Measurements from ENCODE around the gene DDB1.

DDB1 gene

DNA sequence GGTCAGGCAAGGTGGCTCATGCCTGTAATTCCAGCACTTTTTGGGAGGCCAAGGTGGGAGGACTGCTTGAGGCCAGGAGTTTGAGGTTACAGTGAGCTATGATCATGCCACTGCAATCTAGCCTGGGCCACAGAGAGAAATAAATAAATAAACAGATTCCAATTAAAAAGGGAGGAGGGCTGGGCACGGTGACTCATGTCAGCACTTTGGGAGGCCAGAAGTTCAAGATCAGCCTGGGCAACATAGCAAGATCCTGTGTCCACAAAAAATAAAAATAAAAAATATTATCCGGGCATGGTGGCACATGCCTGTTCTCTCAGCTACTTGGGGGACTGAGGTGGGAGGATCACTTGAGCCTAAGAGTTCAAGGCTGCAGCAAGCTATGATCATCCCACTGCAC is 21.3 kb upstream of the DDB1 start:
- DNase-seq, result no peak

DNA sequence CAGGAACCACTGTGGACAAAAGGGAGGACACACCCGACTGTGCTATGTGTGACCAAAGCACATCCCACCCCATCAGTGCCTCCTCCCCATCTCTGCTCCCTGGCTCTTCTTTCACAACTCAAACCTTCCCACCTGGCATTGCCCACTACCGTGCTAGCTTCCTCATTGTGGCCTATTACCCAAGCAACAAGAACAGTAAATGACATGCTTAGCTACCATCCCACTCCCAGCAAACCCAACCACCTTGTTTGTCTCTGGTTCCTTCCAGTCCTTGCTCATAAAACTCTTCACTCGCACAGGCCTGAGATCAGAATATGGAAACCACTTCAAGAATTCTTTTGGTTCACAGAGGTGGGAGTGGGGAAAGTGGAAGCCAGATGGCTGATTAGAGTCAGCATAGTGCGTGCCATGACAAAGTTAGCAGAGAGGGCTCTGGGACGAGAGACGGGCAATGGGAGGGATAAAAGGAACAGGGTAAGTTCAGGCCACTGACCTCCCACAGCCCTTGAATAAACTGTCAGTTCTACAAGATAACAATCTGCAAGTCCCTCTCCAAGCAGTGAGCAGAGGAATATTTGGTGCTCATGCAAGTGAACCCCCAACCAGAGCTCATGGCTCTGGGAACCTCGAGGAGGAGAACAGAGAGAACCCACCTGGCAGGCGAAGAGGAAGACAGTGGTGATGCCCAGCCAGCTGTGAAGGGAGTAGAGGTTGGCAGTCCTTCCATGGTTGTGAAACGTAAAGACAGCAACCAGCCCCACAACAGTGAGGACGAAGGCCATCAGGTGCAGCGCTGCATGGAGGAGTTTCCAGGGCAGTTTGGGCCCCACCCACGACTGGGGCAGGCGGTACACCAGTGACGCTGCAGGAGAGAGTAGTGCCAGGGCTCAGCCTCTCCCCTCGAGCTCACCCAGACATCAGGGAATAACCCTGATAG is 20.5 kb upstream of the DDB1 start:
- no peak for DNase-seq

DNA sequence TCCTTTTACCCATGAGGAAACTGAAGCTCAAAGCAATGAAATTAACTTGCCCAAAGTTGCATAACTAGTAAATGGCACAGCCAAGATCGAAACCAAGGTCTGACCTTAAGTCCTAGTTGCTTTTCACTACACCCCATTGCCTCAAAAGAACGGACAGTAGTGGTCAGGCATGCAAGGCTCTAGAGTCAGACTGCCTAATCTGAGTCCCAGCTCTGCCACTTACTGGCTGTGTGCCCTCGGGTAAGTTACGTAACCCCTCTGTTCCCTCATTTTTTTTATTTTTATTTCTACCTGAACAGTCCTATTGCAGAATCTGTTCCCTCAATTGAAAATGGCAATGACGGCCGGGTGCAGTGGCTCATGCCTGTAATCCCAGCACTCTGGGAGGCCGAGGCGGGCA is 19.1 kb upstream of the DDB1 start:
- DNase-seq, result no peak

DNA sequence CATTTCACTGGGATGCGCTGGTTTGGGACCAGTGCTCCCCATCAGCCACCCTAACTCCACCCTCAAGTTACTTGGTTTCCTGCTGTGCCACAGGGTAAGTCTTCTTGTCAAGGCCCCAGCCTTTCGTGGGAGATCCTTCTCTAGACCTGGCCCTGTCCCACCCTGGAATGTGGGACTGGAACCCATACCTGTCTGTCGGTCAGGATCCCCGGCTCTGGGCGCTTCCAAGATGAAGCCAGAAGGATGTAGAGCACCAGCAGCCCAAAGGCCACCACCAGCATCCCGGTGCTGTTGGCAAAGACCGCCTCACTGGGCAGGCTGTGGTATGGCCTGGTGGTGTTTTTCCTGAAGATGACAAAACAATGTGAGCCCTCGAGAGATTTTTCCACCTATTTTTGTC is 17.9 kb upstream of the DDB1 start:
- DNase-seq, result no peak

DNA sequence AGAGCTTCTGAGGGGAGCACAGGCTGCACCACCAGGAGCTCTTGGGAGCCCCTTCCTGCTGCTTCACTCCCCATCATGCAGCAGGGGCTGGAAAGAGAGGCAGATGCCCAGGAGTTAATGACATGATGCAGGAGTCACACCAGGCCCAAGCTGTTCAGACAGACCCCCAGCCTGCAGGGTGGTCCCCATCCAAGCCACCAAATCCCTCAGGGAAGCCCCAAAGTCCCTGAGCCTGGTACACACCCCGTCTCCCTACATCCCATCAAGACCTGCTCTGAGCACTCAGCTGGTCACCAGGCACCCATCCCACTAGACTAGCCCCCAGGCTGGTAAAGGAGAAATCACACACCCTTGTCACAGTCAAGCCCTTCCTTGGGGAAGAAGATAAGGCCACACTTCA is 17.4 kb upstream of the DDB1 start:
- no peak for DNase-seq

DNA sequence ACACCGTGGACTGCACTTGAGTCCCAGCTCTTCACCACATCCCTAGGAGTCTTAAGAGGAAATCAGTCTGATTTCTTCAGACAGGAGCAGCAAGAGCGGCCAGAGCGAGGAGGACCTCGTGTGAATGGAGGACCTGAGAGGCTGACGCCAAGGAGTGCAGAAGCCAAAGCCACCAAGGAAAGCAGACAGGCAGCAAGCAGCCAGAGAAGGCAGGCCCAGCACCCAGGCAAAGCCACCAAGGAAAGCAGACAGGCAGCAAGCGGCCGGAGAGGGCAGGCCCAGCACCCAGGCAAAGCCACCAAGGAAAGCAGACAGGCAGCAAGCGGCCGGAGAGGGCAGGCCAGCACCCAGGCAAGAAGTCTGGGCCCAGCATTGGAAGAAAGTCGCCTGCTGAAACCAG is 17.0 kb upstream of the DDB1 start:
- no peak for DNase-seq

DNA sequence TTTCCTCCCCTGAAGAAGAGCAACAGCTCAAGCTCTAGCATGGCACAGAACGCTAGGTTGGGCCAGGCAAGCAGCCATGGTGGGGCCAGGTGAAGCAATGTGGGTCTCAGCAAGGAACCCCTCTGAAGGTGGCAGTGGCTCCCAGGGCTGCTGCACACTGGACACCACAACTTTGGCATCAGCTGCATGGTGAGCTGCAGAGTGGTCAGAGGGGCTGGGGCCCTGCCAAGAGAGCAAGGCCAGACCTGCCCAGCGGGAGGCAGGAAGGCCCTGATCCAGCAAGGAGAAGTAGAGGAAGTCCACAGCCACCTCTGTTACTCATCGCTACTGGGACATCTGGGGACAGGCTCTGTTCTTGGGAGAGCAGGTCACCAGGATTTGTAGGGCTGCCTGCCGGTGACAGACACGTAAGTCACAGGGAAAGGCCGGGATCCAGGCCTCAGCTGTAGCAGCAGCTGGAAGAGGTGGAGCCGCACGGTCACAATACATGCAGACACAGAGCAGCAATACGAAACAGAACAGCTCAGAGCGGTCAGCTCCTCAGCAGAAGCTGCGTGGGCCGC is 16.4 kb upstream of the DDB1 start:
- no peak for DNase-seq

DNA sequence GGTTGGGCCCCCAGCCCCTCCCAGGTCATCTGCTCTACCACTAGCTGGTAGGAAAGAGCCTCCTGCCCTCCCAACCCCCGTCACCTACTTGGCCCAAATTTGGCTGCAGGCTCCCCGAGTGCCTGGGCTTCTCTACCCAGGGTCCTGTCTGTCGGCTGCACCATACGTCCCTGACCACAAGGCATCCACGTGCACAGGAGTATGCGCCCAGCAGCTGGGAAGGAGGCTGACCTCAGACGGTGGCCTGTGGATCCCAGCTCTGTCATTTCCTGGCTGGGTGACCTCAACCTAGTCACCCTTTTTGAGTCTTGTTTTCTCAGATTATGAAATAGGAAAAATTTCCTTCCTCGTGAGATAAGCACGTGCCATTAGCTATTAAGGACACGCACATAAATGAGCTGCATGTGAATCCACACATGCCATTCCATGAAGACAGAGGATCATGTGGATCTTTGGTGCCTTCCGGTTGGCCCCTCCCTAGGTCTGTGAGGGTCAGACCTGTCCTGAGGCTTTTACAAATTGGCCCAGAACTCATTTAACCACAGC is 15.1 kb upstream of the DDB1 start:
- DNase-seq, result no peak

DNA sequence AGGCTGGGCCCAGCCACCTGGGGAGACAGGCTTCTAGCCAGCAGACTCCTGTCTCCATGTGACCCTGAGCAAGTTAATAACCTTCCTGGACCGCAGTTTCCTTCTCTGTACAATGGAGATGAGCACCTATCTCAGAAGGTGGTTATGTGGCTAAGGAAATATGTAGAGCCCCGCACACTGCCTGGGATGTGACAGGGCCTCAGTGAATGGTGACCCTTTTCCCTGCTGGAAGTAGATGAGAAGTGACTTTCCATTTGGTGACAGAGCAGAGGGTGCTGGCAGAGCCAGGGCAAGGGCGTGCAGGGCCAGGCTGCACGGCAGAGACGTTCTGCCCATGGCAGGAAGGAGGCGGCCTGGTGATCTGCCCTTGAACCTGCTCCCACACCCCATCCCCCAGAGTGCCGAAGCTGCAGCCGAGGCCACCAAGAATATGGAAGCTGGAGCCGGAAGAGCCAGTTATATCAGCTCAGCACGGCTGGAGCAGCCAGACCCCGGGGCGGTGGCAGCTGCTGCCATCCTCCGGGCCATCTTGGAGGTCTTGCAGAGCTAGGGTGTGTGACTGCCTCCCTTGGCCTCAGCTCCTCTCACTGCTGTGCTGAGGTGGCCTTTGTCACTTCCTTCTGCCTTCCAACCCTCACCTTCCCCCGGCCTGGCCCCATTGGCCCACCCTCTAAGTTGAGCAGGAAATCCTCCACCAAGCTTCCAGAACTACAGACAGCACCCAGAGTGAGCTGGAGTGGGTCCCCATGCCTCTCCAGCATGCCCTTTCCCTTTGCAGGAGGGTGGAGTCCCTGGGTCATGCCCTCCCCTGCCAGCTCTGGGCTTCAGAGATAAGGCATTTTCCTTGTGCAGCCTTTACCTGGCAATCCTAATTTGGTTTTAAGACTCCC is 13.3 kb upstream of the DDB1 start:
- DNase-seq, result no peak

DNA sequence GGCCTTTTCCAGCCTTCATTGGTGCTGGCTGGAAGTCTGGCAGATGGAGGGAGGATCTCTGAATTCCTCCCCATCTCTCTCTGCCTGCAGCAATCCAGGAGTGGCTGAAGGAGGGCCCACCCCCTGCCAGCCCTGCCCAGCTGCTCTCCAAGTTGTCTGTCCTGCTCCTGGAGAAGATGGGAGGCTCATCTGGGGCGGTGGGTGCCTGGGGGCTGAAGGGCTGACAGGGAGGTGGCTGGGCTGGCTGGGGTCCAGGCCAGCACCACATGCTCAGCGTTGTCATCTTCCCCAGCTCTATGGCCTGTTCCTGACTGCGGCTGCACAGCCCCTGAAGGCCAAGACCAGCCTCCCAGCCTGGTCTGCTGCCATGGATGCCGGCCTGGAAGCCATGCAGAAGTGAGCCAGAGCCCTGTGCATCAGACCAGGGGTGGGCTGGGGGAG is 12.3 kb upstream of the DDB1 start:
- no peak for DNase-seq

DNA sequence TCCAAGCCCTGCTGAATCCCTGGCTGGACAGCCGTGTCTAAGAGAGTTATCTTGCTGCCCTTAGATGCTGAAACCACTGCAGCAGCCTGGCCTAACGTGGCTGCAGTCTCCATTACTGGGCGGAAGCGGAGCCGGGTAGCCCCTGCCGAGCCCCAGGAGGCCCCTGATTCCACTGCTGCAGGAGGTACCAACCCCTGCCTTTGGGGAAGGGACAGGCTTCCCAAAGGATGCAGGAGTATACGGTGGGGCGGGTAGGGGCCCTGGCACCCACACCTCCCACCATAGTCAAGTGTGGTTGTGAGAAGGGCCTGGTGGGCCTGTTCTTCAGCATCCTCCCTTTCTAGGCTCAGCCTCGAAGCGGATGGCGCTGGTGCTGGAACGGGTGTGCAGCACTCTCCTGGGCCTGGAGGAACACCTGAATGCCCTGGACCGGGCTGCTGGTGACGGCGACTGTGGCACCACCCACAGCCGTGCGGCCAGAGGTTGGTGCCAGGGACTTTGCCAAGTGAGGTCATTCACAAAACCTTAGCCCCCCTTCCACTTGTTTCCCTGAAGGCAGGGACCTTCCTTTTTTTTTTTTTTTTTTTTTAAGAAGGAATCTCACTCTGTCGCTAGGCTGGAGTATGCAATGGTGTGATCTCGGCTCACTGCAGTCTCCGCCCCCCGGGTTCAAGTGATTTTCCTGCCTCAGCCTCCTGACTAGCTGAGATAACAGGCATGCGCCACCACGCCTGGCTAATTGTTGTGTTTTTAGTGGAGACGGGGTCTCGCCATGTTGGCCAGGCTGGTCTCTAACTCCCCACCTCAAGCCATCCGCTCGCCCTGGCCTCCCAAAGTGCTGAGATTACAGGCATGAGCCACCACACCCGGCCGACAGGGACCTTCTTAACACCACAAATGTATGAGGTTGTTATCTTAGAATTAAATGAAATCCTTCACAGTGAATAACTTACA is 11.2 kb upstream of the DDB1 start:
- DNase-seq, result no peak

DNA sequence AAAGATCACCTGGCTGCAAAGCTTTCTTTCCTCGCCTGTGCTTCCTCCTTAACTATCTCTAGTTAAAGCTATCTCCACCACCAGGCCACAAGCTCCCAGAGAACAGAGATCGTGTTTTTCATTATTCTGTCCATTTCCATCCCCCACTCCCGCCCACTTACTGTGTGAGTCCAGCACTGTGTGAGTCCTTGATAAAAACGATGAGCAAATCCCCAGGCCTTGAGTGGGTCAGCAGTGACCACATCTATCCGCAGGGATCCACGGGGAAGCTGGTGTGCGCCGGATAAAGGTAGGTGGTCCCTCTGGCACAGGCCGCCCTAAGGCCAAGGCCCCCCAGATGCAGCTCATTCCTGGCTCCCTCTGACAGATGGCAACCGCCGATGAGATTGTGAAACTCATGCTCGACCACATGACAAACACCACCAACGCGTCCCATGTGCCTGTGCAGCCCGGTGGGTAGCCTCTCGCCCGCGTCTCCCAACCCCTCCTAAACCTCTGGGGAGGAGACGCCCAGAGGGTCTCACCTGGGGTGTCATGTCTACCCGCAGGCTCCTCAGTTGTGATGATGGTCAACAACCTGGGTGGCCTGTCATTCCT is 9.4 kb upstream of the DDB1 start:
- DNase-seq, result no peak

DNA sequence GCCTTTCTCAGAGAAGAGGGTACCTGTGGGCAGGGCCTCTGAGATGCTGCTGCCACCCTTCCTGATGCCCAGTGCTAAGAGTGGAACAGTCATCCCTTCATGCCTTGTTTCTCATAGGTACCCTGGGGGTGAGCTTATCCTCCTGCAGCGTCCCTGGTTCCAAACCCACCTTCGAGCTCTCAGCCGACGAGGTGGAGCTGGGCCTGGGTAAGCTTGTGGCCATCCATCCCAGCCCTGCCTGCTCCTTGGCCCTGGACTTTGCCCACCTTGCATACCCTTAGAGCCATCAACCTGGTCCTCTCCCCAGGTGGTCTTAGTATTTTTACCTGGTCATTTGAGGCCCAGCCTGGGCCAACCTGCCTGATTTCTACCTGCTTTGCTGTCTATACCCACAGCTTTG is 8.8 kb upstream of the DDB1 start:
- DNase-seq, result no peak

DNA sequence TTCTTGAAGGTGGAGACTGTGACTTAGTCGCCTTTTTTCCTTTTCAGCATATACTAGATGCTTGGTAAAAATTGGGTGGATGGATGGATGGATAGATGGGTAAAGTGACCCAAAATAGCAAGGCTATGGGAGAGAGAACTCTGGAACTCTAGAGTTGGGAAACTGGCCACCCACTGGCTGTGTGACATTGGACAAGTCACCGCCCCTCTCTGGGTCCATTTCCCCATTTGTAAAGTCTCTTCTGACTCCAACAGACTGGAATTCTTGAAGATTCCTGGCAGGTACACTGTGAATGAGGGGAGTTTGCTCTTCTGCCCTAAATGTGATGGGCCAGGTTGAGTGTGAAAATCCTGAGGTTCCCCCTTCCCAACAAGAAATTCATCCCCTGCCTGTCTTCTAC is 8.1 kb upstream of the DDB1 start:
- DNase-seq, result no peak

DNA sequence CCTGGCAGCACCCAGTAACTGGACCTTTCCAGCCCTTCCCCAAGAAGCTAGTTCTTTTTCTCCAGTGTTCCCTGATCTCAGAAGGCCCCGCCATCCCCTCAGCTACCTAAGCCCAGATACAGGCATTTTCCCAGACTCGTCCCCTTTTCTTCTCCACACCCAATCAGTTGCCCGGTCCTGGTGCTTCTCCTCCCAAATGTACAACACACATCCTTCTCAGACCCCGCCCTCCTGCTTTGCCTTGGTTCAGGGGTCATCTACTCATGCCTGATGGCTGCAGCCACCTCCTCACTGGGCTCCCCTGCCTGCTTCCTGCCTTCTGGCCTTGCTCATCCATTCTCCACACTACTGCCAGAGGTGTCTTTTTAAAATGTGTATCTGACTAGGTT is 6.6 kb upstream of the DDB1 start:
- no peak for DNase-seq

DNA sequence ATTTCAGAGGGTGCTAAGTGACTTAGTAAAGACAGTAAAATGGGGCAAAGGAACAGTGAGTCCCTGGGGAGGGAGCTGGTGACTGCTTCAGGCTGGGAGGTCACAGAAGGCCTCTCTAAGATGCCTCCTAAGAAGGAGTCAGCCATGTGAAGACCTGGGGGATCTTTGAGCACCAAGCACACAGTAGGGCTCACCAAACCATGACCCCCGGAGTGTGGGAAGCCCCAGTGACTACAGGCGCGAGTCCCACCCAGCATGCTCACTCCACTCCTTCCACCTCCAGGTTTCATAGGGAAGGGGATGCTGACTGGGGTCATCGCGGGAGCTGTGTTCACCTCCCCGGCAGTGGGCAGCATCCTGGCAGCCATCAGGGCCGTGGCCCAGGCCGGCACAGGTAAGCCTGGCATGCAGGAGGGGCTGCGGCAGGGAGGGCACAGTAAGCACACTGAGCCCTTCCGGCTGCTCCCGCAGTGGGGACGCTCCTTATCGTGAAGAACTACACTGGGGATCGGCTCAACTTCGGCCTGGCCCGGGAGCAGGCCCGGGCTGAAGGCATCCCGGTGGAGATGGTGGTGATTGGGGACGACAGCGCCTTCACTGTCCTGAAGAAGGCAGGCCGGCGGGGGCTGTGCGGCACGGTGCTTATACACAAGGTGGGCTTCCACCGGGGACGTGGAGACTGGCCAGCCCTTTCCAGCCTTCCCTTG is 6.0 kb upstream of the DDB1 start:
- DNase-seq, result no peak

DNA sequence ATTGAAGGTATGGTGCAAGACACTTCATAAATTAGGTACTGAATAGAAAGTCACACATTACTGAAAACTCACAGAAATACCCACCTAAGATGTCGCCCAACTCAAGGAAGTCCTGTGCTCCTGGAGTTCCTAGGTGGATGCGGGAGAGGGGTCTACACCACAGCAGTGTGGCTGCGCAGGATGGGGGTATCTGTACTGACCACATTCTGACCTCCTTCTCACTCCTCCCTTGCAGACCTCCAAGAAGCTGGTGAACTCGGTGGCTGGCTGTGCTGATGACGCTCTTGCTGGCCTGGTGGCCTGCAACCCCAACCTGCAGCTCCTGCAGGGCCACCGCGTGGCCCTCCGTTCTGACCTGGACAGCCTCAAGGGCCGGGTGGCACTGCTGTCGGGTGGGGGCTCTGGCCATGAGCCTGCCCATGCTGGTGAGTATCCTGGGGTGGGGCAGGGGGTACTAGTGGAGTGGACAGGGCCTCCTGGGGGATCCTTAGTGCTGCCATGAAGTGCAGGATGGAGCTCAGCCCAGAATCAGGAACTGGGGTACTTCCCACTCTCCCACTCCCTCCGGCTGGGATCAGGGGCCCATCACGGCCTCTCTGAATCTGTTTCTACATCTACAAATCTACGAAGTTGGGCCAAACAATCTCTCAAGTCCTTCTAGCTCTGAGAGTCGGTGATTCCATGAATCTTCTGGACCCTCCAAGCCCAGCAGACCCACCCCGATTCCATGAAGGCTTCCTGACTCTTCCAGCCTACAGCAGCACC is 5.0 kb upstream of the DDB1 start:
- no peak for DNase-seq

DNA sequence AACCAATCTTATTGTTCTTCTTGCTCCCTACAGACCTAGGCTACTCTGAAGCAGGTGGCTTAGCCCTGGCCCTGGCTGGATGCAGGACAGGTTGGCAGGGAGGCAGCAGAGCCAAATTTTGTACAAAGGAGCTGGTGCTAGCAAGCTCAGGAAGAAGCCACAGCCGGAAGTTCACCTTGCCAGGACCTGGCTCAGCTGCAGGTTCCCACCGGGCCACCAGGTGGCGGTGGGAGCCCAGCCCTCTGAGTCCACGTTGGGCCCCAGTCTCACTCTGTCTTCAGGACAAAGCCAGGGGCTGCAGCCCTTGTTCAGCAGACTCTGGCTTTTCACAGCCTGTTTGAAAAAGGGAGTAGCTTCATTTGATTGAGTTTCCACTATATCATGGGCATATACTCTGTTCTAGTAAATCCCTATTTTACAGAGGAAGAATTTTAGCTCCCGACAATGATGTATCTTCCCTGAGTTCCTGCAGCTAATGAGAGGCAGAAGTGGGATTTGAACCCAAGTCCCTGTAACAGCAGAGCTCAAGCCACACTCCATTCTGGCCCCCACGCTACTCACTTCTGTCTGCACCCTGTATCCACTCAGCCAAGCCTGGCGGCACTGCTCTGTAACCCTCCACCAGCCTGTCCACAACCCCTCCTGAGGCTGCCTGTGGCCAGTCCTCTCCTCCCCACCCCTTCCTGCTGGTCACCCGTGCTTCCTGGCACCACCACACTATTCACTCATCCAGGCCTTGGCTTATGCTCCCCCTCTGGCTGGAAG is 3.4 kb upstream of the DDB1 start:
- DNase-seq, result peak; percentile 72

DNA sequence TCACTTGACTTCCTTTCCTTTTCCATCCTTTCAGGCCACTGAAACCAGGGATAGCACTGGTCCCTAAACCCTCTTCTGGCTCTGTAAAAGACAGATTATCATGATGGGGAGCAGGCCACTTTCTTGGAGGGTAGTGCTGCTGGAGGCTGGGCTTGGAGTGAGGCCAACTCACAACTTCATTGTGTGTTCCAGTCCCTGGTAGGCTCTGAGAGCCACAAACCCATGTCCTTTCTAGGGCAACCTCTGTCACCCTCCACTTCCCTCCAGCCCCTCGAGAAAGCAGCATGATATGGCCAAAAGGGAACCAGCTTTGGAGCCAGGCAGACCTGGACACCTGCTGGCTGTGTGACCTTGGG is 2.4 kb upstream of the DDB1 start:
- DNase-seq, result no peak
